Endothelial cell of umbilical vein (primary cell): Measurements from ENCODE around the gene SYCE1.

Experiments
- CTCF ChIP-seq, 2 donors: IDR thresholded peaks; 1 replicate in 1 of 2; 2 replicates in 1 of 2; pipeline ENCODE4 v1.5.1; 2011; ENCODE audit warnings: low read length in 2 of 2, mild to moderate bottlenecking in 2 of 2, moderate library complexity in 2 of 2, control low read depth in 1 of 2, inconsistent platforms in 1 of 2, low read depth in 1 of 2; ENCODE audit not compliant: insufficient read depth in 1 of 2; ENCODE audit errors: extremely low read depth in 1 of 2
- EZH2 ChIP-seq: IDR thresholded peaks from 2 replicates; pipeline ENCODE4 v1.6.1; 2012; ENCODE audit warnings: borderline replicate concordance, low read depth, mild to moderate bottlenecking, moderate library complexity, low read length, inconsistent platforms; ENCODE audit not compliant: severe bottlenecking
- JUN ChIP-seq: IDR thresholded peaks from 2 replicates; pipeline ENCODE4 v1.6.1; 2011; ENCODE audit warnings: borderline replicate concordance, low read depth; ENCODE audit not compliant: insufficient read length, insufficient read depth
- MAX ChIP-seq: IDR thresholded peaks from 2 replicates; pipeline ENCODE4 v1.6.1; 2011; ENCODE audit not compliant: insufficient read depth, insufficient read length
- MYC ChIP-seq: IDR thresholded peaks from one replicate; pipeline ENCODE4 v1.6.1; 2011; ENCODE audit warnings: mild to moderate bottlenecking, low read depth, low read length
- POLR2A ChIP-seq: IDR thresholded peaks from 2 replicates; pipeline ENCODE4 v1.6.1; 2012; ENCODE audit warnings: low read depth, mild to moderate bottlenecking, control low read depth, low read length
- POLR2AphosphoS5 ChIP-seq: IDR thresholded peaks from 2 replicates; pipeline ENCODE4 v1.6.1; 2012; ENCODE audit warnings: low read depth, mild to moderate bottlenecking, control low read depth, low read length, moderate library complexity; ENCODE audit not compliant: insufficient read depth

- TF ChIP-seq POLR2AphosphoS5 (no peak), CTCF (IDR thresholded peaks at IDR 0.05; ENCODE audit: extremely low read depth in 1 of 2, insufficient read depth in 1 of 2, low read depth in 1 of 2, low read length in 2 of 2) (no peak), POLR2A (no peak), EZH2 (no peak), MYC (no peak), MAX (no peak), JUN (no peak)
Observed at GRCh38 chr10:133529576-133529946, 35.8 kb downstream of the SYCE1 start.
